NCI-H510A (cell line): ENCODE measurements around the gene RNF217.
"Not testable (repeated sequence)": the region's sequence is repeated elsewhere in the genome, so short reads cannot be mapped to it uniquely, and the experiment has no call there.

Experiments used
- DNase-seq: peaks from one replicate; lab custom pipeline; 2025; lab: John Stamatoyannopoulos, UW

Gene RNF217

DNA sequence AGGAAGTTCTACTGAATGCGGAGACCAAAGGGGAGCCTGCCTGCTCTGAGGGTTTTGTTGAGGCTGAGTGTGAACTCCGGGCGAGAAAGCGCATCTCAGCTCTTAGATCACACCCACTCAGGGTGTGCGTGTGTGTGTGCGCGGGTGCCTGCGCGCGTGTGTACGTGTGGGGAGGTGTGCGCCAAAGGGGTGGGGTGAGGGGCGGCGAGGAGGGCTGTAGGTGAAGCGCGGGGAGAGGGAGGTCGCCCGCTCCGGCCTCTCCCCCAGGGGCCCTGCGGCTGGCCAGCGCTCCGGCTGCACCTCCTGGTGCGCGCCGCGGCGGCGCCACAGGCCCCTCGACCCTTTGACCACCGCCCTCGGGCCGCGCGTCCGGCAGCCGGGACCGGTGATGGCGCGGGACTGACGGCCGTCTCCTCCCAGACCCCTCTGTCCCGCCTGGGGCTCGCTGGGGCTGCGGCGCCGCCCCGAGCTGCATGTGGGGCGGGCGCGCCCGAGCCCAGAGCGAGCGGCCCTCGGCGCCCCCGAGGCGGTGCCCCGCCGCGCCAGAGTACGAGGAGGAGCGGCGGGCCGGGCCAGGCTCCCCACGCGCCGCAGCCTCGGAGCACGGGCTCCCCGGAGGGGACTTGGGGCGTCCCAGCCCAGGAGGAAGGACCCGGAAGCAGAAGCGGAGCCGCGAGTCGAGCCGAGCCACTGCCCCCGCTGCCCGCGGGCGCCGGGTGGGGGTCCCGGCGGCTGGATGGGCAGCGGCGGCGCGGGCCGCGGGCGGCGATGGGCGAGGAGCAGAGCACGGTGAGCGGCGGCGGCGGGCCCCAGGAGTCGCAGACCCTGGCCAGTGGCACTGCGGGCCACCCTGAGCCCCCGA, at the start of gene RNF217:
Gene RNF217 (plus strand): TSS at position 661 of the 862 bp plus-strand sequence. CDS start 108 bp downstream, at position 769.
- peak; percentile 9 for DNase-seq

- DNase-seq, result no peak
Observed at GRCh38 chr6:124913056-124913455, 49.2 kb upstream of the RNF217 start.

DNA sequence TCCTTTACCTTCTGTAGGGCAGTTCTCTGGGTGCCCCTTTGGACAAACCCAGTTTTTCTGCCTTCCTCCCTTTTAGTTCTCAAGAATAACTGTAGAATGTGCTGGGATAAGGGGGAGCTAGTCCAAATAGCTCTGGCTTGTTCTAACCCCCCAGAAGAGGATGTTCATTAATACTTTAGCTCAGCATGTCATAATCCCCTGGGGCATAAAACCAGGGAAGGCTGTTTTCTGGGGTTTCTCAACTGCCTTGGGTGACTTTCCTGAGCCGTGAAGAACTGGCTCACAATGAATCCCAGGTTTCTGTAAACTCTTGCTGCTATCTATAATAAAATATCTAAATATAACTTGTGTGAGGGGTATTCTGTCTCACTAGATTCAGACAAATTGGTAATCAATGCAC, 44.5 kb upstream of the RNF217 start:
- DNase-seq, result no peak

DNA sequence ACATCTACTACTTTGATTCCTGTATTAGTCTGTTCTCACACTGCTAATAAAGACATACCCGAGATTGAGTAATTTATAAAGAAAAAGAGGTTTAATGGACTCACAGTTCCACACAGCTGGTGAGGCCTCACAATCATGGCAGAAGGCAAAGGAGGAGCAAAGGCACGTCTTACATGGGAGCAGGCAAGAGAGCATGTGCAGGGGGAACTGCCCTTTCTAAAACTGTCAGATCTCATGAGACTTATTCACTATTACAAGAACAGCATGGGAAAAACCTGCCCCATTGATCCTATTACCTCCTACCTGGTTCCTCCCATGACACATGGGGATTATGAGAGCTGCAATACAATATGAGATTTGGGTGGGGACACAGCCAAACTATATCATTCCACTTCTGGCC, 42.5 kb upstream of the RNF217 start:
- DNase-seq, result not testable (repeated sequence)

DNA sequence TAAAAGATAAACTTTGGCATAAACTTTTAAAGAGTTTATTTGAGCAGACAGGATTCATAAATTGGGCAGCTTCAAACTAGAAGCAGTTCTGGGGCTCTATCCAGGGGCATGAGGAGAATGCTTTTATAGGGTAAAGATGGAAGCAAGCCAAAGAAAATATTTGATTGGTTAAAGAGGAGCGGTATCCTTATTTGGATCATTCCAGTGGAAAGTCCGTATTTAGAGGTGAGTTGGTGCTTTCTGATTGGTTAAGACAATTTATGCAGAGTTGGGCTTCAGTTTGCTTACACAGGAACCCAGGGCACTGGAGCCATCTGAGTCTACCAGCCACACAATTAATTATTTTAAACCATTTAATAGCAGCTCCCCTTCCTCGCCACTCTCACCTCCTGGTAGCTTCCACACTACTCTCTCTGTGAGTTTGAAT, 37.9 kb upstream of the RNF217 start:
- DNase-seq, result no peak

DNA sequence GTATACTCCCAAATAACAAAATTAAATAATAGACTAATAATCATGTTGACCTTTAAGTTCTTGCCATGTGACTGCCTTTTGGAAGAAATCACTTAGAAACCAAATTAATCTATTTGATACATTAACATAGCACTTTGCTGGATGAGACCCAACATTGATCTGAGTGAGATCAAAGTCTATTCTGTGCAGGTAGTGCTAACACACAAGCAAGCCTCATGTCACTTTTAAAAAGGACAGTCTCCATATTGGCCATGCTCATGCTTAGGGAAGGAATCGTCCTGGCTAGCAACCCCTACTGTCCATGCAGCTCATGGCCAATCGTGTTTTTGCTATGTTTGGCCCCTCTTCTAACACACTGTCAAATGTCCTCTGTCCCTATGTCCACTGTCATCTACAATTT, 35.8 kb upstream of the RNF217 start:
- no peak for DNase-seq

DNA sequence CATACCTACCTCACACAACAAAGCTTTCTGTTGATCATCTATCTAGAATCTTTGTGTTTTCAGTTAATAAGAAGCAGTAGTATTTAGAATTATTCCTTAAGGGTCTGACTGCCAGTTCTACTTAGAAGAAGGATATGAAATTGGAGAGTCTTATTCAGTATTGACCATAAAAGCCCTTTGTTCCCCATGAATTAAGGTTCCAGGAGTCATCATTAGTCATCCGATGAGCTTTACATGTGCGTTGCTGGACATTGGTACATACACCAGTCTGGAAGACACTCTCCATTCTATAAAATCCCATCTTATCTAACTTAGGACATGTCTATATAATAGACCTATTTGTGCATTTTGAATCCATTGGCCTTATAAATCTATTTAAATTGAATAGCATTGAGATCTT, 34.4 kb upstream of the RNF217 start:
- no peak for DNase-seq

GRCh38 chr6:124928851-124929250, 33.4 kb upstream of the RNF217 start:
- no peak for DNase-seq

DNA sequence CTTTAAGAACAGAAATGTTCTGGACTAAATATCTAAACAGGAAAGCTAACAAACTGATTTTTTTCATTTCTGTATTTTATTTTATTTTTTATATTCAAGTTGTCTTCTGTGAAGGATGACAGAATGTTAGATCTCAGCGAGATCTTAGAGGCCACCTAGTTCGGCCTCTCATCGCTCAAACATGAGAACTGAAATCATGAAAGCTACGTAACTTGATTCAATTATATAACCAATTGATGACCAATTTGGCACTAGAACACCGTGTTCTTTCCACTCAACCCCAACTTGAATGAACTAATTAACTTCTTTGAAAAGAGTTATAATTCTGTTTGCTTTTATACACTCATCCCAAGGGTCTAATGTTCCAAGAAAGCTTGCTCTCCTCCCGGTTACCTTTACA, 24.6 kb upstream of the RNF217 start:
- DNase-seq, result no peak

DNA sequence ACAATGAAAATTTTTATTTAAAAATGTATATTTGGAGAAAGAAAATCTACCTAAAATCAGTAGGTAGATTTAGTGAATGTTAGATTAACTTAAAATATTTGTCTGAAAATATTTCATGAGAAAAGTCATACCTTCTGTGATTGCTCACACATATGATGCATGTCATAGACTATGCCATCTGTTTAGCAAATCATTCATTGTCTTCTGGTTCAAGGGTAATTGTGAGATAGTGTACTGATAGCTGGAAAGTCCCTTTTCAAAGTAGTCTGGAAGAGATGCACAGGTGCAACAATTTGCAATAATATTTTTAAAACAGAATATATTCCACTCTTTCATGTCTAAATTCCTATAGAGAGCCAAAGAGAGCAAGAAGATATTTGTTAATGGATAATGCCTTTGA, 21.0 kb upstream of the RNF217 start:
- no peak for DNase-seq

GRCh38 chr6:124943658-124944057, 18.6 kb upstream of the RNF217 start:
- no peak for DNase-seq

GRCh38 chr6:124947971-124948451, 14.2 kb upstream of the RNF217 start:
- DNase-seq, result no peak

- no peak for DNase-seq
Observed at GRCh38 chr6:124949706-124950105, 12.5 kb upstream of the RNF217 start.

GRCh38 chr6:124953808-124954207, 8.4 kb upstream of the RNF217 start:
- DNase-seq, result no peak

- no peak for DNase-seq
Observed at GRCh38 chr6:124955108-124955856, 7.0 kb upstream of the RNF217 start.

- DNase-seq, result no peak
Observed at GRCh38 chr6:124956018-124956417, 6.2 kb upstream of the RNF217 start.

DNA sequence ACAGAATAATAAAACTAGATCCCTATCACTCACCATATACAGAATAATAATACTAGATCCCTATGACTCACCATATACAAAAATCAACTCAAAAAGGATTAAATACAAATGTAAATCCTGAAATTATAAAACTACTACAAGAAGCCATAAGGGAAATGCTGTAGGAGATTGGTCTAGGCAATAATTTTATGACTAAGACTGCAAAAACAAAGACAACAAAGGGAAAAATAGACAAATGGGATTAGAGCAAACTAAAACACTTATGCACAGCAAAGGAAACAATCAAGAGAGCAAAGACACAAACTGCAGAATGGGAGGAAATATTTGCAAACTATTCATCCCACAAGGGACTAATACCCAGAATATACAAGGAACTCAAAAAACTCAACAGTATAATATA, 4.1 kb upstream of the RNF217 start:
- DNase-seq, result no peak

DNA sequence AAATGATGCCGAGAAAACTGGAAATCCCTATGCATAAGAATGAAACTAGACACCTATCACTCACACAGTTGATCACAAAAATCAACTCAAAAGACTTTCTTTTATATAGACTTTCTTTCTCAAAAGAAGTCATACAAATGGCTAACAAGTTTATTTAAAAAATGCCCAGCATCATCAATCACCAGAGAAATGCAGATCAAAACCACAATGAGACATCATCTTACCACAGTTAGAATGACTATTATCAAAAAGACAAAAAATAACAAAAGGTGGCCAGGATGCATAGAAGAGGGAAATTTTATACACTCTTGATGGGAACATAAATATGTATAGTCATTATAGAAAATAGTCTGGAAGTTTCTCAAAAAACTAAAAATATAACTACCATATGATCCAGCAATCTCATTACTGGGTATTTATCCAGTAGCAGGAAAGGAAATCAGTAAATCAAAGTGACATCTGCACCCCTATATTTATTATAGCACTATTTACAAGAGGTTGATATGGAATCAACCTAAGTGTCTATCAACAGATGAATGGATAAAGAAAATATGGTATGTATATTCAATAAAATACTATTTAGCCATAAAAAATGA, 3.4 kb upstream of the RNF217 start:
- no peak for DNase-seq

- no peak for DNase-seq
Observed at GRCh38 chr6:124960757-124961463, 1.3 kb upstream of the RNF217 start.

GRCh38 chr6:124961464-124961776, 817 bp upstream of the RNF217 start:
- DNase-seq, result no peak

- DNase-seq, result peak; percentile 2
Observed at GRCh38 chr6:124962639-124963415, 590 bp downstream of the RNF217 start.

DNA sequence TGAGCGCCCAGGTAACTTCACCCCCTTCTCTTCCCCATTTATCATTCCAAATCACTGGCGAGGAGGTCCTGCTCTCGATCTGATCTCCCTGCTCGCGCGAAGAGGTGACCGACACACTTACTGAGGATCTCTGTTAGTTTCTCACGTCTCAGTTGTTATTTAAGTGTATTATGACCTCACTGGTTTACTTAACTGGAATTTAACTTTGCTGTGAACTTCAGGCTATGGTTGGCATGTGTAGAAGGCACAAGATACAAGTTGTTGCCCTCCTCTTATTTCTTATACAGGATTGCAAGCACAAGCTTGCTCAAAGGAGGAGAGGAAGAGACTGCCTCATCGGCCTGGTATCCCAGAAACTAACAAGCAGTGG, 1.2 kb downstream of the RNF217 start:
- no peak for DNase-seq
